Measurements from ENCODE around the gene DCAF15.

- TF ChIP-seq POLR2AphosphoS5 (IDR thresholded peaks at IDR 0.05; ENCODE audit: low read depth), result no peak
- TF ChIP-seq, protein P1, sequence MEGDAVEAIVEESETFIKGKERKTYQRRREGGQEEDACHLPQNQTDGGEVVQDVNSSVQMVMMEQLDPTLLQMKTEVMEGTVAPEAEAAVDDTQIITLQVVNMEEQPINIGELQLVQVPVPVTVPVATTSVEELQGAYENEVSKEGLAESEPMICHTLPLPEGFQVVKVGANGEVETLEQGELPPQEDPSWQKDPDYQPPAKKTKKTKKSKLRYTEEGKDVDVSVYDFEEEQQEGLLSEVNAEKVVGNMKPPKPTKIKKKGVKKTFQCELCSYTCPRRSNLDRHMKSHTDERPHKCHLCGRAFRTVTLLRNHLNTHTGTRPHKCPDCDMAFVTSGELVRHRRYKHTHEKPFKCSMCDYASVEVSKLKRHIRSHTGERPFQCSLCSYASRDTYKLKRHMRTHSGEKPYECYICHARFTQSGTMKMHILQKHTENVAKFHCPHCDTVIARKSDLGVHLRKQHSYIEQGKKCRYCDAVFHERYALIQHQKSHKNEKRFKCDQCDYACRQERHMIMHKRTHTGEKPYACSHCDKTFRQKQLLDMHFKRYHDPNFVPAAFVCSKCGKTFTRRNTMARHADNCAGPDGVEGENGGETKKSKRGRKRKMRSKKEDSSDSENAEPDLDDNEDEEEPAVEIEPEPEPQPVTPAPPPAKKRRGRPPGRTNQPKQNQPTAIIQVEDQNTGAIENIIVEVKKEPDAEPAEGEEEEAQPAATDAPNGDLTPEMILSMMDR (conservative IDR thresholded peaks at IDR 0.05; ENCODE audit: low read depth in 2 of 2), result no peak
These were observed 33.5 kb downstream of the DCAF15 start for GRCh38 chr19:13985771-13986347.

All from GM23338 (cell line).